HG03442 (cell line): ENCODE measurements around the gene SEPTIN5.

Experiments used
- ATAC-seq: cut with Tn5 transposase; IDR thresholded peaks from one replicate; pipeline ENCODE4 v1.9.1; 2021; ENCODE audit warnings: mild to moderate bottlenecking, moderate library complexity; ENCODE audit not compliant: unreplicated experiment

The SEPTIN5 gene

GRCh38 chr22:19746726-19747125 lies 32.4 kb downstream of the SEPTIN5 start:
- no peak for ATAC-seq

- ATAC-seq = no peak
Observed at GRCh38 chr22:19747551-19747950, 33.2 kb downstream of the SEPTIN5 start.

- ATAC-seq = no peak
Observed at GRCh38 chr22:19748139-19748538, 33.8 kb downstream of the SEPTIN5 start.

GRCh38 chr22:19748991-19749664 lies 34.8 kb downstream of the SEPTIN5 start:
- ATAC-seq = no peak

- no peak for ATAC-seq
Observed at GRCh38 chr22:19749876-19750275, 35.6 kb downstream of the SEPTIN5 start.

- ATAC-seq = no peak
Observed at GRCh38 chr22:19750507-19751490, 36.5 kb downstream of the SEPTIN5 start.

- ATAC-seq = no peak
Observed at GRCh38 chr22:19751497-19752245, 37.4 kb downstream of the SEPTIN5 start.

- no peak for ATAC-seq
Observed at GRCh38 chr22:19753090-19753842, 39.0 kb downstream of the SEPTIN5 start.

- no peak for ATAC-seq
Observed at GRCh38 chr22:19753996-19754700, 39.8 kb downstream of the SEPTIN5 start.

GRCh38 chr22:19754701-19755144 lies 40.4 kb downstream of the SEPTIN5 start:
- no peak for ATAC-seq

- no peak for ATAC-seq
Observed at GRCh38 chr22:19755145-19755710, 40.9 kb downstream of the SEPTIN5 start.

- ATAC-seq = no peak
Observed at GRCh38 chr22:19755722-19756287, 41.5 kb downstream of the SEPTIN5 start.

- no peak for ATAC-seq
Observed at GRCh38 chr22:19756288-19757128, 42.2 kb downstream of the SEPTIN5 start.

GRCh38 chr22:19757140-19757984 lies 43.1 kb downstream of the SEPTIN5 start:
- ATAC-seq = no peak

- no peak for ATAC-seq
Observed at GRCh38 chr22:19757985-19758895, 43.9 kb downstream of the SEPTIN5 start.

- no peak for ATAC-seq
Observed at GRCh38 chr22:19758896-19759426, 44.7 kb downstream of the SEPTIN5 start.
